COLO829 (cell line): Measurements from ENCODE around the gene TMEM163.
"Not testable (repeated sequence)": the region's sequence is repeated elsewhere in the genome, so short reads cannot be mapped to it uniquely, and the experiment has no call there.

ENCODE experiments used
- DNase-seq: peaks from one replicate; pipeline ENCODE4 v3.0.0; 2012; ENCODE audit warnings: low spot score

The TMEM163 gene

GRCh38 chr2:134490559-134490958 is 228.2 kb downstream of the TMEM163 start:
- no peak for DNase-seq

- DNase-seq: no peak
These were observed 228.9 kb downstream of the TMEM163 start for GRCh38 chr2:134489732-134490384.

GRCh38 chr2:134482766-134483340 is 235.9 kb downstream of the TMEM163 start:
- DNase-seq: no peak

GRCh38 chr2:134482131-134482723 is 236.6 kb downstream of the TMEM163 start:
- DNase-seq: no peak

GRCh38 chr2:134479696-134480330 is 239.0 kb downstream of the TMEM163 start:
- no peak for DNase-seq

GRCh38 chr2:134476982-134477381 is 241.8 kb downstream of the TMEM163 start:
- DNase-seq: not testable (repeated sequence)

GRCh38 chr2:134470561-134471168 is 248.1 kb downstream of the TMEM163 start:
- DNase-seq: no peak

- no peak for DNase-seq
These were observed 249.2 kb downstream of the TMEM163 start for GRCh38 chr2:134469516-134470115.

- DNase-seq: no peak
These were observed 250.0 kb downstream of the TMEM163 start for GRCh38 chr2:134468776-134469175.

- DNase-seq: no peak
These were observed 250.6 kb downstream of the TMEM163 start for GRCh38 chr2:134468164-134468563.

GRCh38 chr2:134466141-134466540 is 252.7 kb downstream of the TMEM163 start:
- DNase-seq: no peak

- DNase-seq: no peak
These were observed 253.3 kb downstream of the TMEM163 start for GRCh38 chr2:134465228-134466105.

- DNase-seq: no peak
These were observed 255.1 kb downstream of the TMEM163 start for GRCh38 chr2:134463699-134464022.

- DNase-seq: no peak
These were observed 255.8 kb downstream of the TMEM163 start for GRCh38 chr2:134462791-134463698.

- no peak for DNase-seq
These were observed 256.5 kb downstream of the TMEM163 start for GRCh38 chr2:134462275-134462674.

- DNase-seq: no peak
These were observed 257.3 kb downstream of the TMEM163 start for GRCh38 chr2:134461511-134461910.

- peak; percentile 28 for DNase-seq
These were observed 258.2 kb downstream of the TMEM163 start for GRCh38 chr2:134460583-134460998.

GRCh38 chr2:134459706-134460406 is 258.9 kb downstream of the TMEM163 start:
- no peak for DNase-seq

- DNase-seq: no peak
These were observed 259.9 kb downstream of the TMEM163 start for GRCh38 chr2:134458950-134459349.

GRCh38 chr2:134458473-134458853 is 260.3 kb downstream of the TMEM163 start:
- DNase-seq: no peak
